DOHH2 (cell line): Measurements from ENCODE around the gene UNC5B.

Experiments
- CTCF ChIP-seq: fragments of 200-600 bp; sonication (generic); IDR thresholded peaks from one replicate; pipeline ENCODE4 v1.5.1; 2014; ENCODE audit warnings: antibody characterized with exemption, mild to moderate bottlenecking, low read depth, low read length; ENCODE audit not compliant: poor library complexity, severe bottlenecking
- EZH2phosphoT487 ChIP-seq: fragments of 200-600 bp; sonication (generic); IDR thresholded peaks from 2 replicates; pipeline ENCODE4 v1.6.1; 2017; ENCODE audit warnings: borderline replicate concordance, mild to moderate bottlenecking, antibody characterized with exemption, low read length, moderate library complexity, mixed read lengths

DNA sequence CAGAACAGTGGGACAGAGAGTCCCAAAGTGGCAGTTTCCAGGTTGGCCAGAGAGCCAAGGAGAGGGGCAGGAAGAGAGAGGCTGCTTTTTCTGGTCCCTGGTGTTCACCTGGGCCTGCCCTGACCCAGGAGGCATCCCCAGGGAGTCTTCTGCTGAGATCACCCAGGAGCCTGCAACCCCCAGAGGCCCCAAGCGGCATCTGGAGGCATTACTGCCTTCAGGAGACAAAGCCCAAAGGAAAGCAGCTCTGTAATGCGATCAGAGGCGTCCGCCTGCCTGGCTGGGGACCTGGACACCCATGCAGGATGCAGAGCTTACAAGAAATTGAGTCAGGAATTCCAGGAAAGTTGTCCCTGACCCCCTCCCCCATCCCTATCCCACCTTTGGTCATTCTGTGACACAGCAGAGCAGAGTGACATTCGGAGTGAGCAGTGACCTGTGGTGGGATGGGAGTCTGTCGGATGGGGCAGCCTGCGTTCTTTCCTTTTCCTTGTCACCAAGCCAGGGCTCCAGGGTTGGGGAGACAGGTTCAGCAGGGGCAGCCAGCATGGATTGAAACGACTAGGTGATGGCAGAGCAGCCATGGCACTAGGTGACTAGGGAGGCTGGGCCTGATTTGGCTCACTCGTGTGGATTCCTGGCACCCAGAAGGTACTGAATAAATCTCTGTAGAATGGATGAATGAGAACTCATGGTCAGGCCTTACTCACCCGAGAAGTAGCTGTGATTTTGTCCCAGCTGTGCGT is 10.4 kb downstream of the UNC5B start:
- TF ChIP-seq CTCF = peak; percentile 24
- no peak for TF ChIP-seq EZH2phosphoT487
